Aorta (tissue), 5 donors: ENCODE results near the gene SCTR. TPM values are rescaled to one million over a fixed set of nuclear protein-coding genes. Genes with fewer than 3 reads are reported as not detected.
A peak's percentile ranks its signal among the peaks of the same experiment; 100 is the strongest.

ENCODE experiments used
- ATAC-seq: fragments of 200-7000 bp; cut with Tn5 transposase; one replicate; pipeline ENCODE4 v1.9.1; 2022; ENCODE audit warnings: moderate library complexity; ENCODE audit not compliant: low FRiP score
- DNase-seq, 2 donors: peaks; one replicate each; pipeline ENCODE4 v3.0.0-alpha.2; 2020
- H3K27ac ChIP-seq, 2 donors: one replicate each; pipeline ENCODE4 v1.5.1; 2013; ENCODE audit warnings: low read length in 2 of 2, mild to moderate bottlenecking in 2 of 2, moderate library complexity in 2 of 2, control low read depth in 1 of 2, inconsistent platforms in 1 of 2, low read depth in 1 of 2
- H3K27me3 ChIP-seq, 2 donors: one replicate each; pipeline ENCODE4 v1.6.1; 2013; ENCODE audit warnings: control low read depth in 1 of 2, low read length in 1 of 2, mild to moderate bottlenecking in 1 of 2, moderate library complexity in 1 of 2; ENCODE audit not compliant: insufficient read depth in 2 of 2, control insufficient read depth in 1 of 2
- H3K36me3 ChIP-seq, 2 donors: one replicate each; pipeline ENCODE4 v1.6.1; 2013; ENCODE audit warnings: control low read depth in 1 of 2, low read length in 1 of 2, mild to moderate bottlenecking in 1 of 2; ENCODE audit not compliant: insufficient read depth in 2 of 2, control insufficient read depth in 1 of 2
- H3K4me1 ChIP-seq, 2 donors: one replicate each; pipeline ENCODE4 v1.6.1; 2013; ENCODE audit warnings: low read length in 2 of 2, control low read depth in 1 of 2, mild to moderate bottlenecking in 1 of 2, moderate library complexity in 1 of 2; ENCODE audit not compliant: insufficient read depth in 2 of 2, control insufficient read depth in 1 of 2
- H3K4me3 ChIP-seq, 2 donors: one replicate each; pipeline ENCODE4 v1.5.1; 2013; ENCODE audit warnings: low read length in 2 of 2, control low read depth in 1 of 2, mild to moderate bottlenecking in 1 of 2
- H3K9me3 ChIP-seq: one replicate; pipeline ENCODE4 v1.6.1; 2013; ENCODE audit warnings: mild to moderate bottlenecking, low read length; ENCODE audit not compliant: control insufficient read depth
- WGBS, 2 donors: extraction: QIAGEN DNeasy Blood & Tissue Kit; methylation state at CpG; one replicate each; pipeline ENCODE4 v1.1.7; 2013; 5-methylcytosine and 5-hydroxymethylcytosine counted together
- intact Hi-C, 2 donors: fragments of 100-400 bp; cut with DNase I; formaldehyde crosslinking; loops; one replicate each; pipeline versions ENCODE4 v1.14.2 to v1.15.0; 2022
- polyA plus RNA-seq, 2 donors: library from polyadenylated mRNA; stranded (reverse); fragments of 200-250 nt; gene quantifications; one replicate each; pipeline ENCODE4 v1.2.3, GENCODE V29; 2013
- total RNA-seq, 2 donors: library from RNA; stranded (reverse); fragmentation: NEBNext Ultra II Directional; extraction: Animal tissue kit (Norgen Biotek cat#: 25700); gene quantifications; one replicate each; pipeline ENCODE4 v1.2.1, GENCODE V29; 2021
- donor health status: healthy with polysubstance abuse.
- donor health status: Bipolar disorder and iron deficiency.
- donor health status: DM: no; HTN: no; CAD: no.
- donor health status: DM: no; HTN: no; CAD: no.
- donor health status: DM: yes; HTN: yes; CAD: no.

The SCTR gene
- total and polyA plus RNA-seq, 4 donors: 0.13 TPM; not detected in 3

- Histone ChIP-seq H3K9me3 (no peaks in the 10 kb centered on the region), H3K4me1 (no peaks in the 10 kb centered on the region), H3K4me3 (no peak overlapping the region), H3K27ac (no peak overlapping the region), H3K27me3 (no peaks in the 10 kb centered on the region), H3K36me3 (no peaks in the 10 kb centered on the region)
- ATAC-seq: no peak
- intact Hi-C loops: no loop called here
- 92 to 93% methylated on average over 2 of the region's 2 CpGs for WGBS, 2 donors
- no peak for DNase-seq
Observed at GRCh38 chr2:119548516-119549120, 24.3 kb upstream of the SCTR start.

- H3K36me3 ChIP-seq: no peaks in the 10 kb centered on the region
- H3K27me3 ChIP-seq: no peaks in the 10 kb centered on the region
- no peak for DNase-seq
- no peak overlapping the region for H3K4me3 ChIP-seq
- H3K27ac ChIP-seq: no peak overlapping the region
- H3K4me1 ChIP-seq: no peaks in the 10 kb centered on the region
- intact Hi-C loops: no loop called here
- H3K9me3 ChIP-seq: no peaks in the 10 kb centered on the region
- no peak for ATAC-seq
- 95 to 98% methylated on average over 1 of the region's 1 CpG for WGBS, 2 donors
Observed at GRCh38 chr2:119546447-119546767, 22.1 kb upstream of the SCTR start.

GRCh38 chr2:119545754-119546446 lies 21.6 kb upstream of the SCTR start:
- WGBS, 2 donors: 85 to 87% methylated on average over 6 of the region's 6 CpGs
- no peaks in the 10 kb centered on the region for H3K9me3 ChIP-seq
- DNase-seq: no peak
- no peaks in the 10 kb centered on the region for H3K27me3 ChIP-seq
- H3K4me3 ChIP-seq: no peak overlapping the region
- no peaks in the 10 kb centered on the region for H3K4me1 ChIP-seq
- H3K36me3 ChIP-seq: no peaks in the 10 kb centered on the region
- ATAC-seq: no peak
- intact Hi-C loops: no loop called here
- H3K27ac ChIP-seq: no peak overlapping the region

GRCh38 chr2:119544939-119545475 lies 20.7 kb upstream of the SCTR start:
- DNase-seq: no peak
- H3K27ac ChIP-seq: no peak overlapping the region
- 47 to 56% methylated on average over 10 to 11 of the region's 11 CpGs for WGBS, 2 donors

GRCh38 chr2:119544075-119544938 lies 20.0 kb upstream of the SCTR start, which contains the start of gene CFAP221:
Gene CFAP221, plus strand, starts transcription at chr2:119544449. Its CDS starts 1,683 bp downstream, at chr2:119546132.
- H3K36me3 ChIP-seq: no peaks in the 10 kb centered on the region
- no peaks in the 10 kb centered on the region for H3K9me3 ChIP-seq
- H3K4me1 ChIP-seq: no peaks in the 10 kb centered on the region
- peak; percentile 92 for ATAC-seq
- intact Hi-C loops: no loop called here
- WGBS, 2 donors: 1 to 2% methylated on average over 65 to 89 of the region's 89 CpGs
- H3K27me3 ChIP-seq: no peaks in the 10 kb centered on the region
- DNase-seq: peak; percentile 80 to 93
- no peak within 1 kb of the TSS for H3K27ac ChIP-seq
- H3K4me3 ChIP-seq: peak within 1 kb of the TSS; percentile 15 to 47

More at GRCh38 chr2:119544939-119545475, 20.7 kb upstream of the SCTR start:
- Histone ChIP-seq H3K27me3 (no peaks in the 10 kb centered on the region), H3K4me1 (no peaks in the 10 kb centered on the region), H3K4me3 (no peak overlapping the region), H3K9me3 (no peaks in the 10 kb centered on the region), H3K36me3 (no peaks in the 10 kb centered on the region)
- ATAC-seq: no peak
- intact Hi-C loops: no loop called here

GRCh38 chr2:119541476-119541875 lies 17.2 kb upstream of the SCTR start:
- ATAC-seq: no peak

GRCh38 chr2:119537792-119538191 lies 13.5 kb upstream of the SCTR start:
- Histone ChIP-seq H3K27ac (no peak overlapping the region), H3K4me1 (peaks cover 0 to 2% of the 10 kb centered on the region in 2 donors), H3K36me3 (no peaks in the 10 kb centered on the region), H3K27me3 (no peaks in the 10 kb centered on the region), H3K4me3 (no peak overlapping the region), H3K9me3 (peaks cover 1% of the 10 kb centered on the region)
- intact Hi-C loops: no loop called here
- no peak for DNase-seq
- no peak for ATAC-seq

More at GRCh38 chr2:119541476-119541875, 17.2 kb upstream of the SCTR start:
- WGBS, 2 donors: 75 to 79% methylated on average over 2 of the region's 2 CpGs
- Histone ChIP-seq H3K9me3 (no peaks in the 10 kb centered on the region), H3K27me3 (no peaks in the 10 kb centered on the region), H3K4me1 (no peaks in the 10 kb centered on the region), H3K36me3 (no peaks in the 10 kb centered on the region), H3K4me3 (no peak overlapping the region), H3K27ac (no peak overlapping the region)
- intact Hi-C loops: no loop called here
- no peak for DNase-seq

- DNase-seq (no peak), ATAC-seq (no peak)
- 72 to 85% methylated on average over 1 of the region's 1 CpG for WGBS, 2 donors
- Histone ChIP-seq H3K27ac (no peak overlapping the region), H3K4me3 (no peak overlapping the region), H3K4me1 (peaks cover 0 to 2% of the 10 kb centered on the region in 2 donors), H3K36me3 (no peaks in the 10 kb centered on the region), H3K27me3 (no peaks in the 10 kb centered on the region), H3K9me3 (peaks cover 1% of the 10 kb centered on the region)
- intact Hi-C loops: no loop called here
Observed at GRCh38 chr2:119536707-119537106, 12.4 kb upstream of the SCTR start.
